NCI-H1048 (cell line): ENCODE results near the gene RIOK1.
"Not testable (repeated sequence)": the region's sequence is repeated elsewhere in the genome, so short reads cannot be mapped to it uniquely, and the experiment has no call there.

Source experiments
- DNase-seq: peaks from one replicate; lab custom pipeline; 2025; lab: John Stamatoyannopoulos, UW

The RIOK1 gene

DNA sequence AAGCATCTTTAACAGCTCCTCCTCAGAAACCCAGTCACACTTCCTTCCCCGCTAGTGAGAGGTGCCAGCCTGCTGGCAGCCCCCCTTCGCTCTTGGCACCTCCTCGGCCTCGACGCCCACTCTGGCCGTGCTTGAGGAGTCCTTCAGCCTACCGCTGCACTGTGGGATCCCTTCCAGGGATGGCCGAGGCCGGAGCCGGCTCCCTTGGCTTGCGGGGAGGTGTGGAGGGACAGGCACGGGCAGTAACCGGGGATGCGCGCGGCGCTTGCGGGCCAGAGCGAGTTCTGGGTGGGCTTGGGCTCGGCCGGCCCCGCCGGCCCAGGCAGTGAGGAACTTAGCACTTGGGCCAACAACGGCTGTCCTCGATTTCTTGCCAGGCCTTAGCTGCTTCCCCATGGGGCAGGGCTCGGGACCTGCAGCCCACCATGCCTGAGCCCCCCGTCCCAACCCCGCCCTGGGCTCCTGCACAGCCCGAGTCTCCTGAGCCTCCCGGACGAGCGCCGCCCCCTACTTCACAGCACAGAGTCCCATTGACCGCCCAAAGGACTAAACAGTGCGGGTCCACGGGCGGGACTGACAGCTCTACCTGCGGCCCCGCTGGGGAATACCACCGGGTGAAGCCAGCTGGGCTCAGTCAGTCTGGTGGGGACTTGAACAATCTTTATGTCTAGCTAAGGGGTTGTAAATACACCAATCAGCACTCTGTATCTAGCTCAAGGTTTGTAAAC, 51.6 kb downstream of the RIOK1 start:
- no peak for DNase-seq

DNA sequence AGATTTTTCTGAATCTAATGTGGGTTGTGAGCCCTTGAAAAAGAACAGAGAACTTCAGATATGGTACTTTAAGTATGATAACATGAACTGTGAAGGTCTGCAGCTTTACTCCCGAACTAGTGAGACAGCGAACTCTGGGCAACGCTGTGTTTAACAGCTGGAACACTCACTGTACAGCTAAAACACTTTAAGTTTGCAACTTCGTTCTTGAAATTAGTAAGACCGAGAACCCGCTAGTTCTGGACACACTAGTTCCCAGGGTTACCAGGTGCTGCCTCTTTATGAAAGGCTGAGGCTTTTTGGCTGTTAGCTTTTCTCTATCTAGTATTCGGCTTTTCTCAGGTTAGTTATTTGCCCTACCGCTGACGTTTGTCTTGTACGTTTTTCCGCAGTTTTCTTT, 52.9 kb downstream of the RIOK1 start:
- DNase-seq: no peak

DNA sequence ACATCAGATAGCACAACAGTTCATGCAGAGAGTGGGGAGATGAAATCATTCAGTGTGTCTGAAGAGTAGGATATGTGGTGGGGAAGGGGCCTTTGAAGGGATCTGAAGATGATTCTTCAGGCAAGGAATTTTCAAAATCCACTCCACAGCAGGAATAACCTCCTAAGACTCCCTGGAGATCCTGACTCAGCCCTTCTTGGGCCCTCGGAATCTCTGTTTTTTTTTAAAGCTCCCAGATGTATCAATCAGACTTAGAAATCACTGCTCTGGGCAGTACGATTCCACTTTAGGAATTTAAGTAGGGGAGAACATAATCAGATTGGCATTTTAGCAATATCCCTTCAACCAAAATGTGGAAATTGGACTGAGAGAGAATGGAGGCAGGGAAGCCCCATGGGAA, 55.5 kb downstream of the RIOK1 start:
- no peak for DNase-seq

DNA sequence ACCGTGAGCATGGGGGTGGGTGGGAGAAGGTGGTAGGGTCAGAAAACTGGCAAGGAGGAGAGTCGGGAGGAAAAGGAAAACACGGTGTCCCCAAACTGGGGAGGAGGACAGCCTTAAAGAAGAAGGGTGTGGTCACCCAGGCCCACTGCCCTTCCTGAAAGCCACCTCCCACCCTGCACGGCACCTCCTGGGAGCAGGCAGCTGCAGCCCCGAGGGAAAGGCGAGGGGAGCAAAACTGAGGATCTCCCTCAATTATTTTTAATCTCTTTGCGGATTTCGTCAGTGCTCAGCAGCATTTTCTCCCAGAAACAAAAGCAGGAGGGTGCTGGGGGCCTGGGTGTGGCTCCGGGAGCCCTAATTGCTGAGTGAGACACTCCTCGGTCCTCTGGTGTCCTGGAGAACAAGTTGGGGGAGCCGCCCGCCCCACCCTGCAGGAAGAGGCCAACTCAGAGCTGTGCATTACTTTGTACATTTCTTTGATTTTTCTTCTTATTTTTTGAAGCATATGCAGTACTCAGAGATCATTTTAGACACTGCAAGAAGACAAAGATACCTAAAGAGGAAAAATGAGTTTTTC, 56.4 kb downstream of the RIOK1 start:
- DNase-seq: no peak

DNA sequence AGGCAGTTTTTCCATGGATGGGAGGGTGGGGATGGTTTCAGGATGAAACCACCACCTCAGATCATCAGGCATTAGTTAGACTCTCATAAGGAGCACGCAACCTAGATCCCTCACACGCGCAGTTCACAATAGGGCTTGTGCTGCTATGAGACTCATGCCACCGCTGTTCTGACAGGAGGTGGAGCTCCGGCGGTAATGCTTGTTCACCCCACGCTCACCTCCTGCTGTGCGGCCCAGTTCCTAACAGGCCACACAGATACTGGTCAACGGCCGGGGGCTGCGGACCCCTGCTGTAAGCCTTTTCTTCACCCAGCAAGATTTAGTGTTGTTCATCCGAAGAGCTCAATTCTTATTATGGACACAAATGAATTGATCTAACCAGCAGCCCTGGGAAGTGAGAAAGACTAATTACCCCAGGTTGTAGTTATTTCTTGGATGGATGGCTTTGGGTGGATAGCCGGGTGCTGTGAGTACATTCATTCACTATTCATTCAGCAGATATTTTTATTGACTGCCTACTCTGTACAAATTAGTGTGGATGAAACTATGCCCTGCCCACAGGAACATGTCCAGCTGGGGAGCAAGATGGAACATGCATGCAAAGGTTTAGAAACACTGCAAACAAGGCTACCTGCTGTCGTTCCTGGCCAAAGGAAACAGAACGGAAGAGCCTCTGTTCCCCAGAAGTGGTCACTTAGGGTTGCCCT, 57.2 kb downstream of the RIOK1 start:
- DNase-seq: no peak

DNA sequence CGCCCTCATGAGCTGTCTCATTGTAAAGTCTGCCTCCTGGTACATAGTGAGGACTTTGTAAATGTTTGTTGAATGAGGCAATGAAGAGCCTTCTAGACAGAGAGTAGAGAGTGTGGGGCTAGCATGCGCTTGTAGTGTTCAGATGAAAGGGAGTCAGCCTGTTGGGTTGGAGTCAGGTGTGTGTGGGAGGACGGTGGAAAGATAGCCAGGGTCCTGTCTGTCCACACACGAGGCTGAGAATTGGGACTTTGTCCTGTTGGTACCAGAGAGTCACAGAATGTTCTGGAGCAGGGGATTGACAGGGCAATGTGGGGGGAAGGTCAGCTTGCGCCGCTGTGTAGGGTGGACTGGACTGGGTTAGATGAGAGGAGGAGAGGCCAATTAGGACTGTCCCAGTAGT, 58.6 kb downstream of the RIOK1 start:
- no peak for DNase-seq

DNA sequence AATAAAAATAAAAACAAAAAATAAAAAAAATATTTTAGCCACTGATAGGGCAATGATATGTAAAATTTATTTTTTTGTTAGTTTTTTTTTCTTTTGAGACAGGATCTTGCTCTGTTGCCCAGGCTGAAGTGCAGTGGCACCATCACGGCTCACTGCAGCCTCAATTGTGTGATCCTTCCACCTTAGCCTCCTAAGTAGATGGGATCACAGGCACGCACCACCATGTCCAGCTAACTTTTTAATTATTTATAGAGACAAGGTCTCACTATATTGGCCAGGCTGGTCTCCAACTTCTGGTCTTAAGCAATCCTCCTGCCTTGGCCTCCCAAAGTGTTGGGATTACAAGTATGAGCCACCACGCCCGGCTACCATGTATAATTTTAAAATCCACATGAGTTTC, 59.4 kb downstream of the RIOK1 start:
- no peak for DNase-seq

DNA sequence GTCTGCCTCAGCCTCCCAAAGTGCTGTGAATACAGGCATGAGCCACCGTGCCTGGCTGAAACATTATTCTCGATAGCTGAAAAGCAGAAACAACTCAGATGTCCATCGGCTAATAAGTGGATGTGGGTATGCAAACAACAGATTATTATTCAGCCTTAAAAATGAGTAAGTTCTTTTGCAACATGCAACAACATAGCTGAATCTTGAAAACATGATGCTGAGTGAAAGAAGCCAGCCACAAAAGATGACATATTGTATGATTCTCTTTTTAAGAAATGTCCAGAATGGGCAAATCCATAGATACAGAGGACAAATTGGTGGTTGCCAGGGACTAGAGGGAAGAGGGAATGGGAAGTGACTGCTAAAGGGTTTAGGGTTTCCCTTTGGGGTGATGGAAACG, 61.7 kb downstream of the RIOK1 start:
- no peak for DNase-seq

DNA sequence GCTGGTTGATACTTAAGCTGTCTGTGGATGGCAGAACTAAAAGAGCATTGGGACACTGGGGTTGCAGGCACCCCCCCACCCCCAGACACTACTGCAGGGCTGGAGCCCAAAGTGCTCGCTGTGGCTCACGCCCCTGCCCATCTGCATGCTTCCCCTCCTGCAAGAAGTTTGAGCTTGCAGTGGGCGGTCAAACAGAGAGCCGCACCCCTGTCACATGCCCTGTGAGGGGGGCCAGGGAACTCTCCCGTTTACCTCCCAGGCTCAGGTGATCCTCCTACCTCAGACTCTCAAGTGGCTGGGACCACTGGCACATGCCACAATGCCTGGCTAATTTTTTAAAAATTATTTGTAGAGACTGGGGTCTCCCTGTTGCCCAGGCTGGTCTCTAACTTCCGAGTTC, 63.3 kb downstream of the RIOK1 start:
- no peak for DNase-seq

DNA sequence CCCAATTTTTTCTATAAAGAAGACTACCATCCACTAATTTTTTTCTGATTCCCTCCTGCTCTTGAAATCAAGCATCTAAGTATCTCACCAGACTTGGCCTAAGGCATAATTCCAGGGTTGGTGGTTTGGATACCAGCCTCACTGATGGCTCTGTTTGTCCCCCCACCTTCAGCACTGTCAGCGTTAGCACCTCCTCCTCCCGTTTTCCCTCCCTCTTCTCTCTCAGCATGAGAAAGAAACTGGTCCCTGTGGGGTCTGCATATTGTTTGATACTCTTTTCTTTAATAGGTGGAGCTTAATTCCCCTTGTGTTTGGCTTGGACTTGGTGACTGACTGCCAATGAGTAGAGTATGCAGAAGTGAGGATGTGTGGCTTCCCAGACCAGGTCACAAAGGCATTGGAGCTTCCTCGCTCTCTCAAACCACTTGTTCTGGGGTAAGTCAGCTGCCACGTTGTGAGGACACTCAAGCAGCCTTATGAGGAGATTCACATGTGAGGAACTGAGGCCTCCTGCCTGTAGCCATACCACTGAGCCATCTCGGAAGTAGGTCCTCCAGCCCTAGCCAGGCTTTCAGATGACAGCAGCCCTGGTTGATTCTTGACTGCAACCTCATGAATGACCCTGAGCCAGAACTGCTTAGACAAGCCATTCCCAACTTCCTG, 65.2 kb downstream of the RIOK1 start:
- DNase-seq: no peak

DNA sequence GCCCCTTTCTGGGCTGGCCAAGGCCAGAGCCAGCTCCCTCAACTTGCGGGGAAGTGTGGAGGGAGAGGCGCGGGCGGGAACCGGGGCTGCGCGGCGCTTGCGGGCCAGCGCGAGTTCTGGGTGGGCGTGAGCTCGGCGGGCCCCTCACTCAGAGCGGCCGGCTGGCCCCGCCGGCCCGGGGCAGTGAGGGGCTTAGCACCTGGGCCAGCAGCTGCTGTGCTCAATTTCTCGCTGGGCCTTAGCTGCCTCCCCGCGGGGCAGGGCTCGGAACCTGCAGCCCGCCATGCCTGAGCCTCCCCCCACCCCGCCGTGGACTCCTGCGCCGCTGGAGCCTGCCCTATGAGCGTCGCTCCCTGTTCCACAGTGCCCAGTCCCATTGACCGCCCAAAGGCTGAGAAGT, 66.7 kb downstream of the RIOK1 start:
- not testable (repeated sequence) for DNase-seq

DNA sequence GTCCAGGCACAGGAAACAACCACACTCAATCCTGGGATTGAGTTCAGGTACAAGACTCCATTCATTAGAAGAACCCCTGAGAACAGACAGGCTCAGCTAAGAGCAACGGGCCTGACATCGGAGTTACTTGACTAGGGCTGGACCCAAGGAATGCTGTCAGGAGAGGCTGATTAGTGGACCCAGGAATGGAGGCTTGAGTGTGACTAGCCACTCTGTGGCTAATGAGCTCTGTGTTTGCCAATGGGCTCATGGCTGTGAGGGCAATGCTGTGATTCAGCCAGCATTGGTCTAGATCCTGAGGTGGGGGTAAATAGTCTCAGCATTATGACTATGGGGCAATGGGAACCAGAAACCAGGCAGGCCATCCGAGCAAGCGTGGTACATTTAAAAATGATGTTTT, 71.8 kb downstream of the RIOK1 start:
- DNase-seq: no peak

DNA sequence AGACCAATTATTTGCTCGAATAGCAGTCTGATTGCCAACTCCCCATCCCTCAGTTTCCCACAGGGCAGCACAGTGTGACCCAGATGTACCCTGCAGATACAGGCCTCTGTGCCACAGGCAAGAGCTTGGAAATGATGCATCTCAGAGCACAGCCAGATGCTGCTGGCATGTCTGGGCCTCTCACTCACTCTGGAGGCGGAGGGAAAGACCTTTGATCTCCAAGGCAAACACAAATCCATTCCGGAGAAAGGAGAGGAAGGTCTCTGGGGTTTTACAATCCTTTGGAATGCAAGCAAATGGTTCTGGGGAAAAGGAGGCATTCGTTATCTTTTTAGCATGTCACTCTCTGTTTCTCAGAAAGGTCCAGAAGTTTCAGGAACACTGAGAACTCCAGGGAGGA, 74.2 kb downstream of the RIOK1 start:
- no peak for DNase-seq

DNA sequence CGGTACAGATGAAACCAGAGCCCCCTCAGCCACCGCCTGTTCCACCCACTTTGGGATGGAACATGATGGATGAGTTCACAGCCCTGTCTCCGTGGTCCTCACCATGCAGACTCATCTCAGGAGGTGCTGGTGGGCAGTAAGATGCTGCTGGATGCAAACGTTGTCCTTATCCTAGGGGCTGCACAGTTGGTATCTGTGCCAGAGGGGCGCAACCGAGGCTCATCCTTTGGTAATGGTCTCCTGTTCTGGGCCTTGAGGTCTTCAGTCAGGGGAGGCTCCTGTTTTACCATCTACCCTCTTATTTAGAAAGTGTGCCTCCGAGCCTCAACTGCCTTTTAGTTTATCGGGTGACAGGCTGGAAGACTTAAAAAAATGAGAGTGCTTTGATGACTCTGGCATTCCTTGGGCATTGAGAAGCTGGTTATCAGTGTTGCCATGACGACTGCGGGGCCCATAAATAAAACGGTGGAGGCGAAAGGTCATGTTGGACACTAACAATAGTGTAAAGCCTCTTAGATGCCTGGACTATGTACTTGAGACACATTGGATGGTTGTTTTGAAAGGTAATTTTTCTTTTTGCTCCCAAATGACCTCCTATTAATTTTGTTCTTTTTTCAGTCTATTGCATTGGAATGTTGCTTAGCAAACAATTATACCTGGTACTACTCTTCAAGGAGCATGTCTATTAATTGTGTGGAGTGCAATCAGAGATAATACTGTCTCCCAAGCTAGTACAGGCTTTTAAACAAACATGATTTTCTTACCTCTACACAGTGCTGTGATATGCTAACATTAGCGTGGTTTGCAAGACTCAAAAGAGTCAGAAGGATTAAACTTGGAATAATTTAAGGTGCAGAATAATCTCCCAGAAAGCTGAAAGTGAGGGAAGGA, 77.6 kb downstream of the RIOK1 start:
- DNase-seq: no peak
